OCI-LY7 (cell line): ENCODE data around the gene KRT16. TPM values are rescaled to one million over a fixed set of nuclear protein-coding genes. Genes with fewer than 3 reads are reported as not detected.
"Not testable (repeated sequence)": the region's sequence is repeated elsewhere in the genome, so short reads cannot be mapped to it uniquely, and the experiment has no call there.

Experiments used
- BruUV-seq: library from RNA; stranded (reverse); fragments of 400-500 nt; replicated peaks from 2 replicates; lab custom pipeline; 2021; lab: Mats Ljungman, UMichigan
- CTCF ChIA-PET: fragments of 300-600 bp; sonication (Branson Sonifier 250); formaldehyde crosslinking; loops from one replicate; lab custom pipeline; 2022; ENCODE audit warnings: antibody characterized with exemption; ENCODE audit not compliant: unreplicated experiment; lab: Charles Lee
- POLR2A ChIA-PET: fragments of 300-600 bp; sonication (Branson Sonifier 250); formaldehyde crosslinking; loops from one replicate; lab custom pipeline; 2022; ENCODE audit warnings: antibody characterized with exemption; lab: Charles Lee
- DNase-seq: peaks from one replicate; pipeline ENCODE4 v3.0.0-alpha.2; 2015; ENCODE audit warnings: low spot score
- H2AFZ ChIP-seq: fragments of 200-600 bp; sonication (generic), shearing (Covaris generic); 2 replicates; pipeline ENCODE4 v1.6.1; 2014; ENCODE audit warnings: mild to moderate bottlenecking, antibody characterized with exemption, low read length, moderate library complexity
- H3K27ac ChIP-seq: fragments of 200-600 bp; sonication (generic); 2 replicates; pipeline ENCODE4 v1.5.1; 2014; ENCODE audit warnings: mixed run types, low read depth, mild to moderate bottlenecking, moderate library complexity, low read length, inconsistent platforms; ENCODE audit not compliant: poor library complexity, severe bottlenecking
- H3K36me3 ChIP-seq: fragments of 200-600 bp; sonication (generic); 2 replicates; pipeline ENCODE4 v1.6.1; 2014; ENCODE audit warnings: mild to moderate bottlenecking, antibody characterized with exemption, low read length, moderate library complexity, mixed read lengths; ENCODE audit not compliant: insufficient read depth
- H3K4me1 ChIP-seq: fragments of 200-600 bp; sonication (generic); 2 replicates; pipeline ENCODE4 v1.5.1; 2014; ENCODE audit warnings: mild to moderate bottlenecking, low read length; ENCODE audit not compliant: insufficient read depth, poor library complexity, severe bottlenecking
- H3K4me2 ChIP-seq: fragments of 200-600 bp; sonication (generic); 2 replicates; pipeline ENCODE4 v1.6.1; 2014; ENCODE audit warnings: mild to moderate bottlenecking, low read length
- H3K4me3 ChIP-seq: fragments of 200-600 bp; sonication (generic); 2 replicates; pipeline ENCODE4 v1.5.1; 2014; ENCODE audit warnings: mild to moderate bottlenecking, low read depth, low read length; ENCODE audit not compliant: poor library complexity, severe bottlenecking
- H3K79me2 ChIP-seq: fragments of 200-600 bp; sonication (generic); 2 replicates; pipeline ENCODE4 v1.6.1; 2016; ENCODE audit warnings: low read depth, mild to moderate bottlenecking, low read length, moderate library complexity, mixed read lengths; ENCODE audit not compliant: insufficient read depth
- H3K9me2 ChIP-seq: fragments of 200-600 bp; sonication (generic); 2 replicates; pipeline ENCODE4 v1.6.1; 2016; ENCODE audit warnings: mild to moderate bottlenecking, low read length, mixed read lengths; ENCODE audit not compliant: insufficient read depth
- H3K9me3 ChIP-seq: fragments of 200-600 bp; sonication (generic); 2 replicates; pipeline ENCODE4 v1.6.1; 2014; ENCODE audit warnings: mild to moderate bottlenecking, mixed run types, low read length, mixed read lengths
- H4K20me1 ChIP-seq: fragments of 200-600 bp; sonication (generic); 2 replicates; pipeline ENCODE4 v1.6.1; 2014; ENCODE audit warnings: mild to moderate bottlenecking, antibody characterized with exemption, low read length, moderate library complexity, mixed read lengths; ENCODE audit not compliant: insufficient read depth
- CTCF ChIP-seq: fragments of 200-600 bp; sonication (generic); conservative IDR thresholded peaks from 2 replicates; pipeline ENCODE4 v1.5.1; 2014; ENCODE audit warnings: mild to moderate bottlenecking, antibody characterized with exemption, low read length, moderate library complexity, mixed read lengths
- EZH2phosphoT487 ChIP-seq: fragments of 200-600 bp; sonication (generic); IDR thresholded peaks from 2 replicates; pipeline ENCODE4 v1.6.1; 2018; ENCODE audit warnings: low read depth, borderline replicate concordance, mild to moderate bottlenecking, mixed run types, antibody characterized with exemption, low read length, moderate library complexity, mixed read lengths
- intact Hi-C: fragments of 100-400 bp; cut with micrococcal nuclease; formaldehyde crosslinking; loops from one replicate; pipeline ENCODE4 v1.10.0; 2022; ENCODE audit not compliant: unreplicated experiment
- total RNA-seq, 2 experiments: library from RNA; depleted of rRNA in 1 of 2; stranded (reverse); fragments of >200 nt in 1 of 2; shearing (Covaris generic) in 1 of 2; gene quantifications; 2 replicates each; pipeline ENCODE4 v1.2.3, GENCODE V29; 2014 to 2022

KRT16 gene
- total RNA-seq, 2 experiments from 2014 or later, result not detected

GRCh38 chr17:41621916-41622315 is 9.3 kb upstream of the KRT16 start:
- H3K9me3 ChIP-seq, result no peaks in the 10 kb centered on the region
- no peak overlapping the region for H3K4me3 ChIP-seq
- H3K79me2 ChIP-seq, result no peaks in the 10 kb centered on the region
- no peaks in the 10 kb centered on the region for H3K4me1 ChIP-seq
- no TSS peak for BruUV-seq
- POLR2A ChIA-PET, result no interaction called here
- intact Hi-C loops, result no loop called here
- no peaks in the 10 kb centered on the region for H3K36me3 ChIP-seq
- DNase-seq, result no peak
- H3K9me2 ChIP-seq, result no peaks in the 10 kb centered on the region
- TF ChIP-seq EZH2phosphoT487 (no peak), CTCF (no peak)
- no peaks in the 10 kb centered on the region for H4K20me1 ChIP-seq
- H2AFZ ChIP-seq, result no peak overlapping the region
- H3K4me2 ChIP-seq, result no peak overlapping the region
- H3K27ac ChIP-seq, result no peak overlapping the region
- CTCF ChIA-PET, result no interaction called here

- CTCF ChIA-PET, BruUV-seq, H3K79me2 ChIP-seq, H3K9me3 ChIP-seq, POLR2A ChIA-PET, H3K4me3 ChIP-seq, H3K4me2 ChIP-seq, H3K9me2 ChIP-seq, H3K27ac ChIP-seq, H3K4me1 ChIP-seq, H3K36me3 ChIP-seq, H4K20me1 ChIP-seq, H2AFZ ChIP-seq, intact Hi-C loops, DNase-seq: not testable (repeated sequence)
Measured at GRCh38 chr17:41621435-41621817, 8.9 kb upstream of the KRT16 start.

- H3K36me3 ChIP-seq, result no peaks in the 10 kb centered on the region
- H3K4me3 ChIP-seq, result no peak overlapping the region
- H3K9me3 ChIP-seq, result no peaks in the 10 kb centered on the region
- no peak for DNase-seq
- no peak overlapping the region for H3K27ac ChIP-seq
- H3K9me2 ChIP-seq, result no peaks in the 10 kb centered on the region
- H3K79me2 ChIP-seq, result no peaks in the 10 kb centered on the region
- BruUV-seq, result no TSS peak
- intact Hi-C loops, result no loop called here
- H2AFZ ChIP-seq, result no peak overlapping the region
- no peak overlapping the region for H3K4me2 ChIP-seq
- TF ChIP-seq CTCF (no peak), EZH2phosphoT487 (no peak)
- POLR2A ChIA-PET, result no interaction called here
- no peaks in the 10 kb centered on the region for H4K20me1 ChIP-seq
- H3K4me1 ChIP-seq, result no peaks in the 10 kb centered on the region
- CTCF ChIA-PET, result no interaction called here
Measured at GRCh38 chr17:41620583-41621434, 8.2 kb upstream of the KRT16 start.

- H3K9me2 ChIP-seq, H3K79me2 ChIP-seq, H2AFZ ChIP-seq, POLR2A ChIA-PET, H3K27ac ChIP-seq, CTCF ChIA-PET, intact Hi-C loops, H3K4me1 ChIP-seq, H3K4me2 ChIP-seq, BruUV-seq, DNase-seq, H3K36me3 ChIP-seq, H3K4me3 ChIP-seq, H3K9me3 ChIP-seq, H4K20me1 ChIP-seq: not testable (repeated sequence)
Measured at GRCh38 chr17:41619927-41620582, 7.5 kb upstream of the KRT16 start.
